COLO668 (cell line): ENCODE data around the gene LCE1A.

Source experiments
- DNase-seq: peaks from one replicate; lab custom pipeline; 2025; ENCODE audit not compliant: unreplicated experiment; lab: John Stamatoyannopoulos, UW

Gene LCE1A, protein sequence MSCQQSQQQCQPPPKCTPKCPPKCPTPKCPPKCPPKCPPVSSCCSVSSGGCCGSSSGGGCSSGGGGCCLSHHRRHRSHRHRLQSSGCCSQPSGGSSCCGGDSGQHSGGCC

DNA sequence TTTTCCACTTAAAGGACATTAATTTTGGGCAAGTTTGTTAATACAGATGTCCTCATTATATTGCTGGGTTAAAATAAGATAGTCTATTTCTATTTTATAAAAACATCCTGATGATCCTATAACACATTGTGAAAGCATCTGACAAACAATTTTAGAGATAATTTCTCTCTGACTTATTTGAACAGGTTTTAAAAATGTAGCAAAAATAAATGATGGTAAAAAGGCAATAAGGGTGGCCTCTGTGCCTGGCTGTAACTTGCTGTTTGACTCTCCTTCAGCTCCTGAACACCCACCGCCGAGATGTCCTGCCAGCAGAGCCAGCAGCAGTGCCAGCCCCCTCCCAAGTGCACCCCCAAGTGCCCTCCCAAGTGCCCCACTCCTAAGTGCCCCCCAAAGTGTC is at the start of gene LCE1A:
TSS of gene LCE1A (plus strand) at position 301 of the 400 bp plus-strand sequence. CDS start at position 301, 0 bp downstream.
- no peak for DNase-seq

DNA sequence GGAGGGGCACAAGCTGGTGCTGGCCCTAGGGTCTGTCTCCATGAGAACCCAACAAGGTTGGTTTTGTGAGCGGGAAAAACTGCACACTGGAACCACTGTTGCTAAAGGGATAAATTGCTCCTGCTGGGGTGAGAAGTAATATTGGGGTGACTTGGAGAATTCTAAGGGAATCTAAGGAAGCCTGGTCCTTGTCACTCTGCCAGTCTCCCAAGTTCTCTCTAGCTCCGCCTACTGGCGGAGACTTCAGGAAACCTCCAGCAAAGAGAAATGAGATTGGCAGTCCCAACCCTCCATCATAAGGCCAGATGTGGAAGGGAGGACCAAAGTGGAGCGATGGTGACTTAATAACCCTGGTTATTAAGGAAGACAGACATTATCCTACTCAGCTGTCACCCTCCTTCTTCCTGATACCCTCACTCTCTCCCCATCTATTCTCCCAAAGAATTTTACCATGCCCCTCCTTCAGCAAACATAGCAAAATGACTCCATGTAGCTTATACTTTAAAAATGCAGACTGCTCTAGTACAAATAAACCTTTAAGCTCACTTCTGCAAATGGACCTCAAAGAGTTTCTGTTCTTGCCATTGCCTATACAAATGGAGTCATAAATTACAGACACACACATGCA is 49.6 kb upstream of the LCE1A start:
- peak; percentile 17 for DNase-seq

DNA sequence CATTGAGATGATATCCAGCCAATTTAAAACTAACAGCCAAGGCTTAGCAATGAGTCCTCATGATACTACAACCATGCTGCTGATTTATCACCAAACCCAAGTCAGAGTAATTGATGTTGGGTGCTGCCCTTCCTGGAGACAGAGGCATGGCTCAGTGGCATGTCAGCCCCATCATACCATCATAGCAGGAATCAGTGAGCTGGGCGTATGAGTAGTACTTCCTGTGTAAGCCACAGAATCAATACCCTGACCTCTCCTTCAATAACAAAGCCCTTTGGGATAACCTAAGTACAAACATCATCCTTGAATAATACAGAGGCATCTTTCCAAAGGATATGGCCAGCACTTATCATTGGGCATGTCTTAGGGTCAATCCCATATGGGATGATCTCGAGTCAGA is 44.2 kb upstream of the LCE1A start:
- no peak for DNase-seq

DNA sequence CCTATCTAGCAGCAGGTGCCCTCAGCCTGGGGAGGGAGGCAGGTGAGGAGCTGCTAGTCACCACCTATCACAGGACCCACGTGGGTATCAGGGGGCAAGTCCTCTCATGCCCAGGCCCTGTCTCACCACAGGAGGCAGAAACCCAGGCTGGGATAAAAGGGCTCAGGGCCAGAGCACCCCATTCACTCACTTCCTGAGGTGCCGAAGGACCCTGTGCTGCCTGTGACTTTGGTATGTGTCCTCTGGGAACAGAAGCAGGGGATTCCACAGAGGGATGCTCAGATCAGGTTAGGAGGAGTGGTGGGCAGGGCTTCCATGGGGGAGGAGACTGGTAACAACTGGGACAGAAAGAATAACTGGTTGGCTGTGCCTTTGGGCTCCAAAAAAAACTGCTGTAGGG is 41.2 kb upstream of the LCE1A start, which contains the start of gene LCE1E:
TSS of gene LCE1E (plus strand) at position 181 of the 400 bp plus-strand sequence. CDS start 1,043 bp downstream, outside the sequence.
- DNase-seq, result no peak

DNA sequence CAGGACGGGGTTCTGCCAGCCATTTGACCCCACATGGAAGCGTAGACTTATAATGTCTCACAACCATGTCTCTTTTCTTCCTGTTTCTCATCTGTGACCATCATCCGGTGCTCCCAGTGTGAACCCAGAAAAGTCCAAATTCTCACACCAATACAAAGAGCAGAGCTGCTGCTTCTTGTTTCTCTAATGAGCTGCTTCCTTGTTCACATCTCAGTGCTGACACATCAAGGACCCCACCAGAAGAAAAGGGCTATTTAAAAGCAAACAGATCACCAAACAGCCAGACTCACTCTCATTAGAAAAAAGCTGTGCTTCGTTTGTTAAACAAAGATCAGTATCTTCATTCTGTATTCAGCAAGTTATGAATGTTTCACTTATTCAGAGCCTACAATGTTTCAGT is 31.6 kb upstream of the LCE1A start:
- DNase-seq, result no peak

DNA sequence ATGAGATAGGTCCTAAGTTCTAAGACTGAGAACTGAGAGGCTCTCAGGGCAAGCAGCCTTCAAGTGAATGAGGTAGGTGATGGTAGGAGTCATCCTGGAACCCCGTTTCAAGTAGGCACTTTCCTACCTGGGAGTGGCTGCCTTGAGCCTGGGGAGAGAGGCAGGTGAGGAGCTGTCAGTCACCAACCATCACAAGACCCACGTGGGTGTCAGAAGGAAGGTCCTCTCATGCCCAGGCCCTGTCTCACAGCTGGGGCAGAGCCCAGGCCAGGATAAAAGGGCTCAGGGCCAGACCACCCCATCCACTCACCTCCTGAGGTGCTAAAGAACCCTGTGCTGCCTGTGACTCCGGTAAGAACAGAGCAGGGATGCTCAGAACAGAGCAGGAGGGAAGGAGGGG is 30.9 kb upstream of the LCE1A start, which contains the start of gene LCE1D:
TSS of gene LCE1D (plus strand) at position 301 of the 400 bp plus-strand sequence. CDS start 1,074 bp downstream, outside the sequence.
- no peak for DNase-seq

DNA sequence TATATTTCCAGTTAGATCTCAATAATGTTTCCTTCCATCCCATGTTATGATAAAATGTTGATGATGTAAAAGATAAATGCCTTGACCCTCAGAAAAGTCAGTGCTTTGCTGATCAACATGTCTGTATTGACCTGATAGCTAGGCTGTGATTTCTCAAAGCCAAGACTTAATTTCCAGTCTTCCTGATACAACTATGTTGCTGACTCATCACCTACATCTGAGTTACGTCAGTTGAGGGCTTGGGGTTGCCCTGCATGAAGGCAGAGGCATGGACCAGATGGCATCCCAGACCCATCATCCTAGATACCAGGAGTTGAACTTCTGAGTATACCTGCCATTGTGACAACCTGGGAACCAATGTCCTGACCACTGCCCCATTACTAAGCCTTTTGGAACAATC is 25.9 kb upstream of the LCE1A start:
- DNase-seq, result no peak

DNA sequence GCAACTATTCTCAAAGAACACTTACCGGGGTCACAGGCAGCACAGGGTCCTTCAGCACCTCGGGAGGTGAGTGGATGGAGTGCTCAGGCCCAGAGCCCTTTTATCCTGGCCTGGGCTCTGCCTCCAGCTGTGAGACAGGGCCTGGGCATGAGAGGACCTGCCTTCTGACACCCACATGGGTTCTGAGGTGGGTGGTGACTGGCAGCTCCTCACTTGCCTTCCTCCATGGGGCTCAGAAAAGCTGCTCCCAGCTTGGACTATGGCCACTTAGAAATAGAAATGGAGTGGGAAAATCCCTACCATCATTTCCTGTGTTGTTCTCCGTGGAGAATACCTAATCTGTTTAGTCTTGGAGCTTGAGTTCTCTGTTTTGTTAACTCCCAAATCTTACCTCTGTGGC is 20.7 kb upstream of the LCE1A start, which contains the start of gene LCE1C:
TSS of gene LCE1C (minus strand) at position 76 of the 400 bp plus-strand sequence. CDS start 1,173 bp downstream, outside the sequence.
- DNase-seq, result no peak

DNA sequence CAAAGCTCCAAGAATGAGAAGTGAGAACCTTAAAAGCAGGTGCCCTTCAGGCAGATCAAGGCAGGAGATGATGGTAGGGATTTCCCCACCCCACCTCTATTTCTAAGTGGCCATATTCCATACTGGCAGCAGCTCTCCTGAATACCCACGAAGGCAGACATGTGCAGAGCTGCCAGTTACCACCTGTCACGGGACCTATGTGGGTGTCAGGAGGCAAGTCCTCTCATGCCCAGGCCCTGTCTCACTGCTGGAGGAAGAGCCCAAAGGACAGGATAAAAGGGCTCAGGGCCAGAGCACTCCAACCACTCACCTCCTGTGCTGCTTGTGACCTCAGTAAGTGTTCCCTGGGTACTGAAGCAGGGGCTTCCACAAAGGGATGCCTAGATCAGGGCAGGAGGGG is 16.2 kb upstream of the LCE1A start:
- DNase-seq, result no peak

DNA sequence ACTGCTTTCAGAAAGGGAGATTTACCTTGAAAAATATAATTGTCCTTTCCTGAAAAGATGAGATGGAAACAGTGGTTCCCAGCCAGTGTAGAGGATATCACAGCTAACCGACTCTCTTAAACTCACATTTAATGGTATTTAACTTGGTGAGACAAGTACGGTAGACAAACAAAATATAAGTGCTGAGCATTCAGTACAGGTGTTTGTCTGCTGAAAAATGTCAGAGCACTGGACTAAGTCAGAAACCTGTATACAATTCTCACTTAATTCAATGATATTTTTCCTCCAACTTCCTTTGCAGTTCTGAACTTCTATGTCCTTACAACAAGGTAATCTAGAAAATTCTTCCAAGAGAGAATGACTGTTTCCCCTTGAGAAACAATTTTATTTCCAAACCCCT is 15.6 kb upstream of the LCE1A start, which contains the start of gene LCE1B:
TSS of gene LCE1B (plus strand) at position 301 of the 400 bp plus-strand sequence. CDS start 476 bp downstream, outside the sequence.
- DNase-seq, result no peak

DNA sequence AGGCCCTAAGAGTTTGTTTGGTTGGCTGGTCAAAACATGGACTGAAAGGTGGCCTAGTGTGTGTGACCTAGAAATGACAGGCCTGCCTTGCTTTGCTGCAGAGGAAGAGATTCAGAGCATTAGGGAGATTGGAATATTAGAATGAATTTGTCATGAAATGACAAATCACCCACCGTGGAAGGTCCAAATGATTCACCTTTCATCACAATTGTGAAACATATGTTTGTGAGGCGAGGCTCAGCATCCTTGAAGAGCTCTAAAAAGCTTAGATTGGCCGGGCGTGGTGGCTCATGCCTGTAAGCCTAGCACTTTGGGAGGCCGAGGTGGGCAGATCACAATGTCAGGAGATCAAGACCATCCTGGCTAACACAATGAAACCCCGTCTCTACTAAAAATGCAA is 10.0 kb upstream of the LCE1A start:
- no peak for DNase-seq

DNA sequence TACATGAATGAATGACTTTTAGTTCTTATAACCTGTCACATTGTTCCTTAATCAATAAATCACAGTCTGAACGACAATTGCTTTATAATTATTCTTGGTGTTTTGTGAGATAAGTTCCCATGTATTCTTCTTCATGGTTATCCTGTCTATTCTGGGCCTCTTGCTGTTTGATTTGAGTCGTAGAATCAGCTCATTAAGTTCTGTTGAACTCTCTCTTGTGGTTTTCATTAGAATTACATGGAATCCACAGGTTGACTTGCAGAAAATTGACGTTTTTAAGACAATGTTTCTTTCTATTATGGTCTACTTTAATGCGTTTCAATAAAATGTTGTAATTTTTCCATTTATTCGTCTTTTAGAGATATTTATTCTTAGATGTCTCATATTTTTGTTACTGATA is 4.0 kb upstream of the LCE1A start:
- no peak for DNase-seq

DNA sequence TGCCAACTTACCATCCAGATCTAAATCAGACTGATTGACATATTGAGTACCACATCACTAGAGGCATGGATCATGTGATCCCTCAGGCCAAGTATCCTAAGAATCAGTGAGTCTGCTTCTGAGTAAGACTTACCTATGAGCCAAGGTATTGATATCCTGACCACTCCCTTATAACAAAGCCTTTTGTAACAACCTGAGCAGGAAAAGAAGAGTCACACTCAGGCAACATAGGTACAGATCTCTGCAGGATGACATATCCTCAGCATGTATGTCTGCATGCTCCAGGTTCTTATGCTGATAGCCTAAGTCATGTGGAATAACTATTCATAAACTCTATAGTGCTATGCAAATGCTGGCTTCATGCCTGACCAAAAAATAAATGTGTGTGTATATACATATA is 2.3 kb upstream of the LCE1A start:
- no peak for DNase-seq

DNA sequence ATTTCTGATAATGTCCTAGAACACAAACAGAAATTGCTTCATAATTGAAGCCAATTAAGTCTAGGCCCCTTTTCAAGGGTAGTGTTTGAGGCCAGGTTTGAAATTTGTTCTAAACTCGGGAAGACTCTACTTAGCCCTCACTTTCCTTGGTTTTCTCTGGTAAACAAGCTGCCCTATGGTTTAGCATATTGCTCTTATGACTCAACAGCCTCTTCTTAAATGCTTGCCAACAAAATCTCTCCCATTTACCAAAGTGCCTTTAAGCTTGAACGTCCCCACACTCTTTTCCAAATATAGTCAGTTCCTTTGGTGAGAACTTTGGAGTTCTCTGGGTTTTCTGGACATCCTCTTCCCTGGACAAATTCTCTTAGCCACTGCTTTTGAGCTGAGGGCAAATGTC is 9.6 kb downstream of the LCE1A start:
- DNase-seq, result no peak

DNA sequence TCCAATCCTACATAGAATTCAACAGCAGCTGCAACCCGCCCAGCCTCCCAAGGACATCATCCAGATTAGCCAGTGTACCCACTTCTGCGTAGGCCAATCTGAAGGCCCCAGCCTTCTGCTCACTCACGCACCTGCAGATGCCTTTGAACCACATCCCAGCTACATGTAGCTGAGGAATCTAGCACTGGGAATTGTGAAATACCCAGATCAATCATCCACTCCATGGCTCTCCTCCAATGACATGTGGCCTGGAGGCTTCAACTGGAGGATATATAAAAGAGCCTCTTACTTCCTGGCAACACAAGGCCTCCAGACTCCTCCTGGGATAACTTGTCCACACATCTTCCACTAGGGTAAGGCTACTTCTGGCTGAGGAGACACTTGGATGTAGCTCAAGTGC is 15.3 kb downstream of the LCE1A start, which contains the start of gene LCE6A:
TSS of gene LCE6A (plus strand) at position 301 of the 400 bp plus-strand sequence. CDS start 665 bp downstream, outside the sequence.
- DNase-seq, result no peak

DNA sequence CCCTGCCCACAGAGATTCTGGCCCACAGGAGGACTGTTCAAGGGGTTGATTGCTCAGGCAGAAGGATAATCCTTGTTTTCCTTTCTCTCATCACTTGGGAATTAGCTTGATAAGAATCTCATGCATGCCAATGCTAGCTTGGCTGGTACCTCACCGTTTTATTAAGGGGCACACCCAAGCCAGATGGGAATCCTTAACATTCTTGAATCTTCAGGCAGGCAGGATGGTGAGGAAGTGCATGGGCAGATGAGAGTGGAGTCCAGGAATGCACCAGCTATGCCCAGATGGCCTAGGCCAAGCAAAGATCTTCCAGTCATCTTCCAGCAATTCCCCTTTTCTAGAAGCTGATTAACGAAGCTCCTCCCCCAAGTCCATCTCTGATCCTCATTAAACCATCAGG is 28.4 kb downstream of the LCE1A start:
- no peak for DNase-seq

DNA sequence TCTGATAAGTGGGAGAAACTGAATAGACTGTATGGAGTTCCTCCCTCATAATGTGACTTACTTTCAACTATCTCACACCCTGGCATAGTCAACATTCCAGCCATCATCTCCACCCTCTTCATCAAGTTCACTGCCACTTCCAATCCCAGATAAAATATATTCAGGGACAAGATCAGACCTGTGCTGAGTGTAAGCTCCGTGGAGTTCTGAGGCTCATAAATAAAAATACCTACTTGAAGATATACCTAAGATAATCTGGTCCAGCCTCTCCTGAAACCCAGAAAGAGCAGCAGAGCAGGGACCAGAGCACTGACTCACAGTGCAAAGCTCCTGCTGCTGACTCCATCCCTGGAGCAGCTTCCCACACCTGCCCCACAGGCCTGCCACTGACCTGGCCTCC is 30.8 kb downstream of the LCE1A start:
- DNase-seq, result no peak

DNA sequence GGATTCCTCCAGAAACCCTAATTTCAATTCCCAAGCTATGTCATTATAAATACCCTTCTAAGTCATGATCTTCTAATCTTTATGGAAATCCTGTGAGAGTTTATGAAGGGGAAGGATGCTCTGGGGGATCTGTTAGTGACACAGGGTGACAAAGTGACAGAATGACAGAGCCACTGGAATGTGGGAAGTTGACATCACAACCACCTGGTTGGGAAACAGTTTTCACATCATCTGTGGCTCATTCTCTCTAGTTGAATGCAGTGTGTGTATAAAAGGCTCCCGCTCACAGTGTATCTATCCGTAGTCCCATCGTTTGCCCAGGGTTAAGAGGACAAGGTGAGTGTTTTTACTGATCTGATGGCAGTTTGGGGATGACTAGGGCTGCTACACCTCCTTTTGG is 32.4 kb downstream of the LCE1A start, which contains the start of gene LCE7A:
TSS of gene LCE7A (plus strand) at position 301 of the 400 bp plus-strand sequence. CDS start 702 bp downstream, outside the sequence.
- no peak for DNase-seq

DNA sequence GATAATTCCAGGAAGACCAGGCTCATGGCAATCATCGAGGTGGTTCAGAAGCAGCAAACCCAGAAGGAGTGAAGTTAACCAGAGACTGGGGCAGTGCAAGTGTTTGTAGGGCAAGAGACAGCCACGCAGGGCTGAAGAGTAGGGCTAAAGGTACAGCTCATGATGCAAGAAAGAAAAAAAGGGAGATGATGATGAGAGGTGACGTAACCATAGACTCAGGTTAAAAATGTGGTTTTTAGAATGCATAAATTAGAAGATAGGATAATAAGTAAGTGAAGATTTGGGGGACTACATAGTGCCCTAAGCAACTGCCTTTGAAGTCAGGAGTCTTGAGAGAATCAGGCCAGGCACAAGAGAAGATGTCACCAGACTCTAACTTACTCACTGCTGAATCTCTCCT is 32.9 kb downstream of the LCE1A start:
- no peak for DNase-seq

DNA sequence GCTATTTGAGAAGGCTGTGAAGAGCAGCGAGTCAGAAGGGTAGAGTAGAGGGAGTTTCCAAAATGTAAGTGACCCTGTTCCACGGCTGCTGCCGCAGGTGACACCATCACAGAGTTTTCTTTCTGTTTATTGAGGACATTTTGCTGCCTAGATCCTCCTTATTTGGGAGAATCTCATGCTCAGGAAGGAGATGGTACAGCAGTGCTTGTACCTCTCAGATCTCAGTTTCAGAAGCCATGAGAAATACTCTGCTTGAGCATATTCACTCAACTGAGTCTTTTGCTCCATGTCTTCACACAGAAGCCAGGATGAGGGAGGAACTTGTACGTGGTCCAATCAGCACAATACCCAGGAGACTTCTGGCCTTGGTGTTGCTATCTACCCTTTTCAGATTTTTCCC is 34.1 kb downstream of the LCE1A start:
- DNase-seq, result no peak

DNA sequence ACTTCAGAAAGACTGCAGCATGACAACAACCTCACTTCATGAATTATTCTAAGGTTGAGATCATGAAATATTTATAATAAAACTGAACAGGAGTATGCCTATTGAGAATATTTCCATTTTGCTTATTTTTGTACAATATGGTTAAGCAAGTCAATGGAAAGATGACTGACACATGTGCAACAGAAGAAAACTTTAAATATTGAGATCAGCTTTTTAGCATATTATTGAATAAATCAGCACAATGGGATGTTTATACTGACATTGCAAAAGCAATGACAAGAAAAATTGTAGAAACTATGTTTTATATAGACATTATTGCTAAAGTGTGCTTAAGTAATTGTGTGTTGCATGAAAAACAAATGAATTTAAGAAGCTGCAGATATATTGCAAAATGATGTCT is 37.2 kb downstream of the LCE1A start:
- no peak for DNase-seq

DNA sequence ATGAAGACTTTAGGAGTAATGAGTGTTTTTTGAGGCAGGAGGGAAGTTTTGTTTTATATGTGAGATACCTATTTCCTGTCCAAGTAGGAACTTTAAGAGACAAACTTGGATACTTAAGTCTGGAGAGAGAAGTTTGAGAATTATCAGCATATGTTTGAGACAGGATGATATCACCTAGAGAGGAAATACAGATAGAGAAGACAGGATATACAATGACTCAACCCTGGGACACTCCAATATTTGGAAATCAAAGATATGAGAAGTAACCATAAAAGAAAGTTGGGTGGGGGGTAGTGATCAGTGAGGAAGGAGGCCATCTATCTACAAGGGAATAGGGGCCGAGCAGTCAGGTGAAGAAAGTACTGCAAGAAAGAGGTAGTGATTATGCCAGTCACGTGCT is 39.0 kb downstream of the LCE1A start:
- no peak for DNase-seq
